Measurements from ENCODE around the gene LRRC66. TPM values are rescaled to one million over a fixed set of nuclear protein-coding genes. Genes with fewer than 3 reads are reported as not detected.

The LRRC66 gene
- total and polyA plus RNA-seq, 2 of the 8 experiments (the other 6 are each of a cell fraction or from before 2014, with no cell fraction given), result 0.05 to 0.11 TPM

- no peak for TF ChIP-seq NRF1 (IDR thresholded peaks at IDR 0.05; ENCODE audit: low read depth, low read length)
- TF ChIP-seq POU5F1 (IDR thresholded peaks at IDR 0.05; ENCODE audit: low read depth, low read length), result no peak
- TF ChIP-seq GABPA (IDR thresholded peaks at IDR 0.05; ENCODE audit: borderline replicate concordance, insufficient read depth, low read length), result no peak
- TF ChIP-seq POLR2A (IDR thresholded peaks at IDR 0.05; ENCODE audit: control extremely low read depth in 1 of 2, low read depth in 2 of 2, low read length in 2 of 2), result no peak
- TF ChIP-seq KDM4A (IDR thresholded peaks at IDR 0.05; ENCODE audit: low read depth, low read length, severe bottlenecking), result no peak
- H3K4me2 ChIP-seq (ENCODE audit: insufficient read depth in 1 of 2, low read depth in 2 of 2, low read length in 2 of 2), result no peak overlapping the region
- H2AFZ ChIP-seq (ENCODE audit: low read length), result no peak overlapping the region
- peaks cover 0 to 2% (median 0%) of the 10 kb centered on the region in 4 experiments; a peak in 3 of 7 replicates for H3K4me1 ChIP-seq (replicated peaks in 1 of 4; ENCODE audit: control insufficient read depth in 3 of 4, insufficient read depth in 4 of 4, low read length in 3 of 4)
- no peaks in the 10 kb centered on the region; a peak in 2 of 7 replicates for H3K27me3 ChIP-seq (replicated peaks in 1 of 4; ENCODE audit: control insufficient read depth in 3 of 4, extremely low read depth in 1 of 4, insufficient read depth in 3 of 4, low read length in 3 of 4)
- no peak overlapping the region for H2BK20ac ChIP-seq (ENCODE audit: low read length)
- no peak overlapping the region for H3K56ac ChIP-seq (replicated peaks; ENCODE audit: insufficient read length, low read depth, low read length)
- H2BK5ac ChIP-seq (ENCODE audit: low read depth, low read length), result no peak overlapping the region
- ChIA-PET POLR2A (ENCODE audit: partially characterized antibody) (no interaction called here), CTCF (ENCODE audit: partially characterized antibody) (interaction anchor here (0.6 to 0.7 kb wide), 2 partner anchors 12 to 103 kb away, joined by 3 read pairs; no protein-coding TSS in a partner anchor)
- DNase-seq (ENCODE audit: low read depth in 1 of 2, low spot score in 2 of 2), result no peak
- H4K8ac ChIP-seq (ENCODE audit: extremely low read depth, insufficient read depth, low read length), result no peak overlapping the region
- H2BK12ac ChIP-seq (ENCODE audit: low read depth, low read length), result no peak overlapping the region
- no peaks in the 10 kb centered on the region for H3K79me1 ChIP-seq (ENCODE audit: low read depth, low read length)
- peaks cover 2% of the 10 kb centered on the region; the same call in 1 of the 2 replicates for H3K23me2 ChIP-seq (ENCODE audit: low read depth, low read length)
- no peak overlapping the region for H3K18ac ChIP-seq (ENCODE audit: extremely low read depth, low read length)
- no peaks in the 10 kb centered on the region for H3K79me2 ChIP-seq (ENCODE audit: control insufficient read depth in 1 of 2, insufficient read depth in 2 of 2, low read length in 2 of 2)
- FAIRE-seq, result no peak
- no peak overlapping the region for H2BK120ac ChIP-seq (replicated peaks; ENCODE audit: low read depth, low read length)
- H3K9ac ChIP-seq (replicated peaks in 1 of 4; ENCODE audit: extremely low read depth in 1 of 4, low read depth in 3 of 4, low read length in 3 of 4), result no peak overlapping the region; a peak in 1 of 7 replicates
- H3K9me3 ChIP-seq (ENCODE audit: insufficient read depth in 2 of 2, low read depth in 1 of 2, low read length in 1 of 2), result no peaks in the 10 kb centered on the region
- no peak overlapping the region for H4K91ac ChIP-seq (replicated peaks; ENCODE audit: insufficient read length, low read length)
- H2AK5ac ChIP-seq (ENCODE audit: low read depth, low read length), result no peak overlapping the region
- H4K5ac ChIP-seq (ENCODE audit: insufficient read length, low read depth, low read length), result no peak overlapping the region
- H3K4ac ChIP-seq (replicated peaks; ENCODE audit: insufficient read length, low read depth, low read length), result no peak overlapping the region
- no peak overlapping the region for H3K14ac ChIP-seq (ENCODE audit: insufficient read length)
- H4K20me1 ChIP-seq (replicated peaks in 1 of 2; ENCODE audit: control insufficient read depth in 1 of 2, insufficient read depth in 2 of 2, low read length in 2 of 2), result peaks cover 0 to 1% of the 10 kb centered on the region in 2 experiments
- H3K4me3 ChIP-seq (ENCODE audit: extremely low read depth in 1 of 4, insufficient read depth in 2 of 4, low read depth in 3 of 4, low read length in 4 of 4), result no peak overlapping the region
- no peak overlapping the region for H2BK15ac ChIP-seq (ENCODE audit: low read length)
- no peak overlapping the region for H3K23ac ChIP-seq (ENCODE audit: insufficient read length)
- H3K27ac ChIP-seq (ENCODE audit: low read depth, low read length), result no peak overlapping the region
- no peaks in the 10 kb centered on the region for H3K36me3 ChIP-seq (ENCODE audit: control insufficient read depth in 2 of 4, insufficient read depth in 4 of 4, low read length in 3 of 4)
These were observed 37.0 kb upstream of the LRRC66 start for GRCh38 chr4:52057196-52057595.
